ENCODE measurements around the gene NEK11. TPM values are rescaled to one million over a fixed set of nuclear protein-coding genes. Genes with fewer than 3 reads are reported as not detected.

The NEK11 gene
- polyA plus RNA-seq, 3 donors: 16.5 to 25.7 (median 19.2) TPM

DNA sequence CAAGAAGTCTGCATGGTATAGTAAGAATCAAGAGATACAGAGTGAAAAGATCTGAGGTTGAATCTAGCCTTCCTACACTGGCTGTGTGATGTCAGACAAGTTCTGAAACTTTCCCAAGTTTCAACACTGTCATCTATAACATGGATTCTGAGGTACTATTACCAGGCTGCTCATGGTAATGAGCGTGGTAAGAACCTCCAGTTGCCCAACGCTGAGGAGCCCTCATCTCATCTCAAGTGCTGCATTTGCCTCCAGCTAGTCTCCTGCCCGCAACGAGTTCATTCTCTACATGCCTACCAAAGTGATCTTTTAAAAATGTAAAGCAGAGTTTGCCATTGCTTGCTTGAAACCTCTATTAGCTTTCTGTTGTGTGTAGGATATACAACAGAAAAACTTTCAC, 168.1 kb downstream of the NEK11 start:
- DNase-seq (ENCODE audit: extremely low read depth in 1 of 11, low read depth in 9 of 11, low spot score in 4 of 11): no peak

DNA sequence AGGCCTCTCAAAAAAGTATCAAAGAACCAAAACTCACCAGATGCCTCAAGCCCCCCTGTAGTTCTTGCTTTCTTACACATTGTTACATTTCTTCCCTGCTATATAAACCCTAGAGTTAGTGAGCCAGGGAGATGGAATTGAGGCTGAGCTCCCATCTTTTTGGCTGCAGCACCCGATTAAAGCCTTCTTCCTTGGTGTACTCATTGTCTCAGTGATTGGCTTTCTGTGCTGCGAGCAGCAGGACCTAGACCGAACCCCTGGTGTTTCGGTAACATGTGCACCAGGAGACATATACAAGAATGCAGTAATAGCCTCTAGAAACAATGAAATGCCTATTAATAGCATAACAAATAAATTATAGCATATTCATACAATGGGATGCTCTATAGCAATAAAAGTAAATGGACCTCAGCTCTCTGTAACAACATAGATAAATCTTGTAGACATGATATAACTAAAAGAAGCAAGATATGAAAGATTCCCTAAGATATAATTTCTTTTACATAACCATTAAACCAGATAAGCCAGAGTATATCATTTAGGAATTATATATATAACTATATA, 174.0 kb downstream of the NEK11 start:
- DNase-seq (ENCODE audit: extremely low read depth in 1 of 11, low read depth in 9 of 11, low spot score in 4 of 11): no peak

DNA sequence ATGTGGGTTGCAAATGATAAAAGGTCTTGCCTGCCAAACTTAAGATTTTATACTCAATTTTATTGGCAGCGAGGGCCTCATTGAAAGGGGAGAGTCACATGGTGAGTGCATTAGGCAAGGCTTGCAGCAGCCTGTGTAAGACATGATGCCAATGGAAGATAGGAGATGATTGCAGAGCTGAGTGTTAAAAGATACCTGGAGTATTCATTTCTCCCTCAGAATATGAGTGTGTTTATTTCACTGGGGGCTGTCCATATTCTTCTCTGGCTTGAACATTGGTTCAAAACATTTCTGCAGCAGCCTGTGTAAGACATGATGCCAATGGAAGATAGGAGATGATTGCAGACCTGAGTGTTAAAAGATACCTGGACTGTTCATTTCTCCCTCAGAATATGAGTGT, 189.7 kb downstream of the NEK11 start:
- DNase-seq (ENCODE audit: extremely low read depth in 1 of 11, low read depth in 9 of 11, low spot score in 4 of 11): no peak

DNA sequence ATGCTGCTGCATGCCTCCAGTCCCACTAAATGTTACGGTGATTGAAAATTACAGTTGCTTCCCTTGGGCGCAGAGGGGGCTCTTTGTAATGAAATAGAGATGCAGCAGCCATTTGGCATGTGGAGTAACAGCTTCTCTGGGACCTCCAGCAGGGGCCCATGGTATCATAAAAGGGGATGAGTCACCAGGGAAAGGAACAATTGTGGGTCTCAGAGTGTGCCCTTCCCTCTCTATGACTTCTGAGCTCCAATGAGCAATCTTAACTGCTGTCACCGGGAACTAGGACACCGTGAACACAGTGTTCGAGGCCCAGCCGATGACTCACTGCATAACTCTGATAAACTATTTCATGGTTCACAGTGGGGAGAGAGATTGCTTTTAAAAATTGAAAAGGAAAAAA, 190.1 kb downstream of the NEK11 start:
- DNase-seq (ENCODE audit: extremely low read depth in 1 of 11, low read depth in 9 of 11, low spot score in 4 of 11): no peak

DNA sequence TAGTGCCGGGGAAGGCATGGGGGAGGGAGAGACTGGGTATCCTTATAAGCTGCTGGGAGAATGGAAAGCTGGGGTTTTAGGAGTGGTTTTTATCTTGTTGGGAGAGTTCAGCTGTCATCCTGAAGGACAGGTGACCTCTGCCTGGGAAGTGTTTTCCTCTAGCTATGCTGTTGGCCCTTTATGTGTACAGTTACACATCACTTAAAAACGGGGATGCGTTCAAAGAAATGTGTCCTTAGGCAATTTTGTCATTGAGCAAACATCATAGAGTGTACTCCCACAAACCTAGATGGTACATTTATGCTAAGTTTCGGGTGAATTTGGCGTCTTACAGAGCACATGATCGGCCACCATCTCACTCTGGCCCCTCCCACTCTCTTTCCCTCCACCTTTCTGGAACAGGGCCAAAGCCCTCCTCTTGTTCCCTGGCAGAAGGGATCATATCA, 190.6 kb downstream of the NEK11 start:
- no peak for DNase-seq (ENCODE audit: extremely low read depth in 1 of 11, low read depth in 9 of 11, low spot score in 4 of 11)

DNA sequence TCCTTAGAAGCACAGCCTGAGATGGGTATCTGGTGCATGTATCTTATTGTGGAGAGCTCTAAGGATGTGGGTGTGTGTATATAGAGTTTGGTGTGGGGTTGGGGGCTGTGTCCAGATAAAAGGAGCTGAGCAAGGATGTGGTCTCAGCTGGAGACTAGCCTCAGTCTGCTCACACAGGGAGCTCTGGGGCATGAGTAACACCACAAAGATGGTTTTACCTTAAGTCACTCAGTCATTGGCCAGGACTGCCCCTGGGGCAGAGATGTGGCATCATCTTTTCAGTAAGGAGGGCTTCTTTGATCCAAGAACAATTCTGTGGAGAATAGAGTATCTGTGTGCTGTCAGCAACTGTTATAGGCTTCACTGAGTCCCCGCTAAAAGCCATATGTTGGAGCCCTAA, 191.5 kb downstream of the NEK11 start:
- DNase-seq (ENCODE audit: extremely low read depth in 1 of 11, low read depth in 9 of 11, low spot score in 4 of 11): no peak

DNA sequence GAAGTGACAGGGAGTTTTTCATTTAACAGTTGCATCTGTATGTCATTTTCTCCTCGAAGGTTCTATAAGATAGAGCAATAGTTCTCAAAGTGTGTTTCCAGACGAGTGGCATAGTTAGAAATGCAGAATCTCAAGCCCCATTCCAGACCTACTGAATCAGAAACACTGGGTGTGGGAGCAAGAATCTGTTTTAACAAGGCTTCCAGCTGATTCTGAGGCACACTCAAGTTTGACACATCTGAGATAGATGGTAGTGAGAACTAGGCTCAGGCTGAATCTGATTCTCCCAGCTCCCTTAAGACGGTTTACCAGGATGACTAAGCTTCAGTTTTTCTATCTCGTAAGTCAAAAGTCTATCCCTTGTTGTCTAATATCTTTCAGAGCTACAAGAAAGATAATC, 195.1 kb downstream of the NEK11 start:
- no peak for DNase-seq (ENCODE audit: extremely low read depth in 1 of 11, low read depth in 9 of 11, low spot score in 4 of 11)

DNA sequence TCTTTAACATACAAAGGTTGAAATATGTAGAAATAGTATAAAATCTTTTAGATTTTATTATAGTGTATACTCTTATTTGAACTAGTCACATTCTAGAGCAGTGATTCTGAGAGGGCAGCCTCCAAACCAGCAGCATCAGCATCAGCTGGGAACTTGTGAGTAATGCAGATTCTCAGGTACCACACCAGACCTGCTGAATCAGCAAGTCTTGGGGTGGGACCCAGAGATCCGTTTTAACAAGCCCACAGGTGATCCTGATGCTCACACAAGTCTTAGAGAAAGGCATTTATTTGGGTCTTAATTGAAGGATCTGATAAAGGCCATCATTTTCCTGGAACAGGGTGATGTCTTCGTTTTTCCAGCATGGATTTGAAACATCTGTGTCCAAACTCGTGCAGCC, 195.9 kb downstream of the NEK11 start:
- DNase-seq (ENCODE audit: extremely low read depth in 1 of 11, low read depth in 9 of 11, low spot score in 4 of 11): no peak

DNA sequence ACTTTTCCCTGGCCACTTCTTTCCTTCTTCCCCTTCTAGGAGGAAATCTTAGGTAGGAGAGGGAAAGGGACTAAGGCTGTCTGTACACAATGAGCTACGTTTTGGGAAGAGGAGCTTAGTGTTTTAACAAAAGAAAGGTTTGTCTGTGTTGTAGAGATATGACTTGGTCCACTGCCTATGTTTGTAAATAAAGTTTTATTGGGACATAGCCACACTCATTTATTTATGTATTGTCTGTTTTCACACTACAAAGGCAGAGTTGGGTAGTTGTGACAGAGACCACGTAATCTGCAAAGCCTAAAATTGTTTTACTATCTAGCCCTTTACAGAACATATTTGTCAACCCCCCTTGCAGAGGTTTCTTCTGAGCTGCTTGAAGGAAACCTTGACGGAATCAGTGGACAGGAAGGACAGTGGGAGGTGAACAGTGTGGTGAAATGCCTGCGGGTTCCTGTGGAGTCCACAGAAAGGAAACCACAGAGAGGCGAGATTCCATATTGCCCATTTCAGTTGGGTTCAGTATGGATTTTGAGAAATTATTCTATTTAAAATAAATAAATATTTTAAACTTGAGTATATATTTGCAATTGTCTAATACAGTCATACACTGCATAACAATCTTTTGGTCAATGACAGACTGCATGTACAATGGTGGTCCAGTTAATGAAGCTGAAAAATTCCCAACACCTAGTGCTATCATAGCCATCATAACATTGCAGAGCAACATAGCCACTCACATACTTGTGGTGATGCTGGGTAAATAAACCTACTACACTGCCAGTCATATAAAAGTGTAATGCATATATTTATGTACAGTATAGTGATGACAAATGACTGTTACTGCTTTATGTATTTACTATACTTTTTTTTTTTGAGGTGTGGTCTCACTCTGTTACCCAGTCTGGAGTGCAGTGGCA, 197.0 kb downstream of the NEK11 start:
- DNase-seq (ENCODE audit: extremely low read depth in 1 of 11, low read depth in 9 of 11, low spot score in 4 of 11): no peak

DNA sequence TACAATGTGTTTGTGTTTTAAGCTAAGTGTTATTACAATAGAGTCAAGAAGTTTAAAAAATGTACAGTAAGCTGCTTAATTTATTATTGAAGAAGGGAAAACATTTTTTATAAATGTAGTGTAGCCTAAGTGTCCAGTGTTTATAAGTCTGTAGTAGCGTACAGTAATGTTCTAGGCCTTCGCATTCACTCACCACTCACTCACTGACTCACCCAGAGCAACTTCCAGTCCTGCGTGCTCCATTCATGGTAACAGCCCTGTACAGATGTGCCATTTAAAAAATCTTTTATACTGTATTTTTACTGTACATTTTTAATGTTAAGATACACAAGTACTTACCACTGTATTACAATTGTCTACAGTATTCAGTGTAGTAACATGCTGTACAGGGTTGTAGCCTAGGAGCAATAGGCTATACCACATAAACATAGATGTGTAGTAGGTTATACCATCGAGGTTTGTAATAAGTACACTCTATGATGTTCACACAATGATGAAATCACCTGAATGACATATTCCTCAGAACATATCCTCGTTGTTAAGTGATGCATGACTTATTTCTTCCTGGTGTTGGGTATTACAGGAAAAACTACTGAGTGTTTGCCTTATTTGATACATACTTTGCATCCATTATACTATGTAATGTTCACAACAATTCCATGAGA, 198.3 kb downstream of the NEK11 start:
- no peak for DNase-seq (ENCODE audit: extremely low read depth in 1 of 11, low read depth in 9 of 11, low spot score in 4 of 11)

DNA sequence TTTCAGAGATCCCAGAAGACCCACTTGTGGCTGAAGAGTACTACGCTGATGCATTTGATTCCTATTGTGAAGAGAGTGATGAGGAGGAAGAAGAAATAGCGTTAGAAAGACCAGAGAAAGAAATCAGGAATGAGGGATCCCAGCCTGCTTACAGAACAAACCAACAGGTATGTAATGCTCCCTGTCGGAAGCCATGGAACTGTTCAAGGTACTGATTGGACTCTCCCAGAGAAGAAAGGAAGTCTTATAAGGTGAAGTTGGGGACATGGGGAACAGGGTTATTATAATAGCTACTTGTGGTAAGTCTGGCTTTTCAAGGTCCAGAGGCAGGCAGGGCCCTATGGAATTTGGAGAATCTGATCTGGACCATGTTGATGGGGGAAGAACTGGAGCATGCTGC, 201.8 kb downstream of the NEK11 start:
- DNase-seq (ENCODE audit: extremely low read depth in 1 of 11, low read depth in 9 of 11, low spot score in 4 of 11): no peak

DNA sequence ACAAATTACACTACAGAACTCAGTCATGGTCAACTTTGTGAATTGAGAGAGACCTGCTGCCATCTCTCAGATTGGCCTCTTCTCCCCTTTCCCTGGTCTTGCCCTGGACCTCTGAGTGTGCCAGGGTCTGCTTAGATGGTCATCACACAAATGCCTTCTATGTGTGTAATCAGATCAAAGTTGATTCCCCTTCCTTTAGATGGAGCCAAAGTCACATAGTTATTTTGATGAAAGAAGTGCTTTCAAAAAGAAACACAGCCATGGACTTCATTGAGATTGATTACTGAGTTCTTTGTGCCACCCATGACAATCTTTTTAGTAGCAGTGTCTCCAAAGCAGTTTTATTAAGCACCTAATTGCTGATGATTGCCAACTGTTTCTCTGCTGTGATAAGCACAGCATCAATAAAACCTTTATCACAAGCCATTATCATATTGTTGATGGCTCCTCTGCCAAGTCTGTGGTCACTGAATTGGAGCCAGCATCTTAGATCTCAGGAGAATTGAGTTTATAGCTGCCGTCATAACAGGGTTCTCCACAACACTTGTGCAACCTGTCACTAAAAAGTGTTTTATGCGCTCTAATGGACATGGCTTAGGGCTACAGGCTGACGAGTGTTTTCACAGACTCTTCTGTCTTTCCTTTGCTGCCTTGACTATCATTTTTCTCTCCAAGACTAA, 205.2 kb downstream of the NEK11 start:
- DNase-seq (ENCODE audit: extremely low read depth in 1 of 11, low read depth in 9 of 11, low spot score in 4 of 11): no peak

DNA sequence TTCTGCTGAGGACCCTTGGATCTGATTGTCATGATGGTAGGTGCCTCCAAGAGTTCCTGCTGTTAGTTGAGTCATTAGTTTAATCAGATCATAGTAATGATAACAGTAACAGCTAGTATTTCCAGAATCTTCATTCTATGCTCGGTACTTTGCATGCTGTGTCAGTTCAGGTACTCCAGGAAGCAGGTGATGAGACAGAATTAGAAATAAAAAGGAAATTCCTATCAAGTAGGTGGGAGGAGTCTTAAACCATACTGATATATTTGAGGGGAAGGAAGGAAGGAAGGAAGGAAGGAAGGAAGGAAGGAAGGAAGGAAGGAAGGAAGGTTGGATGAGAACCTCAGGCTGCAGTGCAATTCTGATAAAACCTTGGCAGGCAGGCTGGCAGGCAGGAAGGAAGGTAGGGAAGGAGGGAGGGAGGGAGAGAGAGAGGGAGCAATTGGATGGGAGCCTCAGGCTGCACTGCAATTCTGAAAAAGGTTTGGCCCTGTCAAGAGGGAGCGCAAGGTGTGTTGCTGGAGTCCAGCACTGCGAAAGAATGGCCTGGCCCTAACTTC, 206.1 kb downstream of the NEK11 start:
- DNase-seq (ENCODE audit: extremely low read depth in 1 of 11, low read depth in 9 of 11, low spot score in 4 of 11): no peak

DNA sequence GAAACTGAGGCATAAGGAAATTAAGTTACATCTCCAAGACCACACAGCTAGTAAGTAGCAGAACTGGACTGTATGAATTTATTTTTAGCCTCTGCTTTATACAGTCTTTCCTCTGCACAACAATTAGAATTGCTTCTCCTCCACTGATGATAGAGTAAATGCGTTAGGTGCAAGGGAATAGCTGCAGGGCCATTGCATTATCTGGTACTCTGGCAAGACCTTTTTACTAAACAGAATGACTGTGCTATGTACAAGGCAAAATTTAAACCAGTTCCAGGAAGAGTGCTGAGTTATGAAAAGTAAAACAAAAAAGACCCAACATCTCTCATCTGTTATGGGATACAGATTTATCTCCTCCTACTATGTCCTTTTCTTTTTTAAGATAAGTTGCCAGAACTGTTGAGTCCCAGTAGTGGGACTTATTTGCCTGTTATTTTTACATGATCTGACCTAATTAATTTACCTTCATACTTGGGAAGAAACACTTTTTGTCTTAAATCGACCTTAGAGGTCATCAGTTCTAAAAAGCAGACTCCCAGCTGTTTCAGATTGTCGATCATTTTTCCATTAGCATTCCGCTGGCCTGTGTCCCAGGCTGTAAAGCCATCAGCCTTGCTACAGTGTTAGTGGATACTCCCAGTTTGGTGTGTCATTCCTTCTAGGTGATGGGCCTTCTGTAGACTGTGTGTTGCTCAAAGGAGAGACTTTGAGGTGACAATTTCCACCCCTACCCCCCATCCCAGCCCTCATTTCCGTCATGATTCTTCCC, 207.4 kb downstream of the NEK11 start:
- DNase-seq (ENCODE audit: extremely low read depth in 1 of 11, low read depth in 9 of 11, low spot score in 4 of 11): peak in 1 of 11 donors; percentile 2

DNA sequence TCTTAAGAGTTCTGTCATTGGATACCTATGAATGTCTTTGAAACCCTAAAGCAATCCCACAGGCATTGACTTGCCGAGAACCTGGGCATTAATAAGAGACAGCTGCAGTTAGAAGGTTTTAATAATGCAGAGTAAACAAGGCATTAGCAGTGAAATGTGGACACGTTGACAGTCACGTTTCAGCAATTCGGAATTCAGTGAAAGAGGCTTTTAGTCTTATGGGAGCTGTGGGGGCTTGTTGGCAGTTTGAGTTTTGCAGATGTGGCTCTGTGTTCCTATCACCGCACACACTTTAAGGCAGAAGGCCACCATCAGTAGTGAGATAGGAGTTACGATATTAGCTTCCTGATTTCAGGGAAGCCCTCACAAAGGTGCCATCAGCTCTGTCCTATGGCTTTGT, 209.7 kb downstream of the NEK11 start:
- DNase-seq (ENCODE audit: extremely low read depth in 1 of 11, low read depth in 9 of 11, low spot score in 4 of 11): no peak

DNA sequence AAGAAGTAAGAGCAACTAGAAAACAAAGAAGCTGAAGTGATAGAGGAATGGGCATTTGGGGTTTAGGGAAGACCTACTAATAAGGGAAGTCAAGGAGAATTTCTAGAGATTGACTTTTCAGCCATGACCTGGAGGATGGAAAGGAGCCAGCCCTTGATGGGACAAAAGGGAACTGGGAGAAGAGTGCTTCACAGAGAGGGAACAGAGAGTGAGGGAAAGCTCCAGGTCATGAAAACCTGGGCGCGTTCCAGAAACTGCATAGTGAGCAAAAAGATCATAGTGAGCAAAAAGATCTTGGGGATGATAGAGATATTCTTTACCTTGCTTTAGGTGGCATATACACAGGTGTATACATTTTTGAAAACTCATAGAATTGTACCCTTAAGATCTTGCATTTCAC, 211.8 kb downstream of the NEK11 start:
- no peak for DNase-seq (ENCODE audit: extremely low read depth in 1 of 11, low read depth in 9 of 11, low spot score in 4 of 11)

DNA sequence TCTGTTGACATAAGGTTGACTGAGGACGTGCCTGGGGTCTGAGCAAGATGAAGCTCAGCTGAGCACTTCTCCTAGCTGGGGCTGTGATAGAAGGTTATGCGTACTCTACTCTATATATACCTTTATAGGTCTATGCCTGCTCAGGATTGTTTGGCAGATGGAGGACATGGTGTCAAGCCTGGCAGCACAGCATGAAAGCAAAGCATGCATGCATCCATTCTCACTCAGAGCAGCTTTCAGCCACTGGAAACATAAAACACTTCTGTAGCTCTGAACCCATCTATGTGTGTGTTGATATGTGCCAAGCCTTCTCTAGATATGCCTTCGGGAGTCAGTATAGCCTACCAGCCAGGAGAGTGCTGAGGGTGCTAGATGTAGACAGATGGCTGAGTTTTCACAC, 212.6 kb downstream of the NEK11 start:
- no peak for DNase-seq (ENCODE audit: extremely low read depth in 1 of 11, low read depth in 9 of 11, low spot score in 4 of 11)

DNA sequence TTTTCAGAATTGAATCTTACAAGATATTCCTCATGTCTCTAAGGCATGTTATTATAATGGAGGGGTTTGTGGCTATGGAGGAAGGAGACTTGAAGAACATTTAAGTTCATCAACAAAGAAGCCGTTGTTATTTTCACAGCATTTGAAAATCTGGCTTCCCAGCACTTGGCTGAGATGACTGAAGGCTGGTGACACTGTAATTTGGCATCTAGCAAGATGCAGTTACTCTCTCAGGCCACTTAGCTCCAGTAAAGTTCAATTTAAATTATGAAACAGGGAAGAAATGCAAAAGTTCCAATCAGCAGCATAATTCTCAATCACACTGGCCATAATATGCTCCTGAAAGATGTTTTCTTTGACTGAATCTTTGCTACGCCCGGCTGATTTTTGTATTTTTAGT, 215.5 kb downstream of the NEK11 start:
- DNase-seq (ENCODE audit: extremely low read depth in 1 of 11, low read depth in 9 of 11, low spot score in 4 of 11): no peak

DNA sequence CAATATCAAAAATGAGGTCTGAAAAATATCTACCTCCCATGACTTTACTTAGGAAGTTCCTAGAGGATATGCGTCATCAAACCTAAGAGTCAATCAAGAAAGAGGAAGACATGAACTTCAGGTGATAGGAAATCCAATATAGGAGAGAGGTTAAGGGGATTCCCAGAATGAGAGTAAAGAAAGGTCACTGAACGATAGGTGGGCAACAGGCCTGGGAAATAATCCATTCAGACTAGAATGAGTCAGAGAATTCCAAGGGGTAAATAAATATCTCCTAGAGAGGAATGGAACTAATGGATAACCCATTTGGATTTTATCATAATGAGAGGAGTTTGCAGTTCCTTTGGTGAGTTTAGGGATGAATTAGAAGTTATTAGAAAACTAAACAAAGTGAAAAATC, 223.8 kb downstream of the NEK11 start:
- DNase-seq (ENCODE audit: extremely low read depth in 1 of 11, low read depth in 9 of 11, low spot score in 4 of 11): no peak

Measured in renal cortex interstitium (tissue), 11 donors.